Esophagus muscularis mucosa (tissue), 4 donors: ENCODE results near the gene NSMF. TPM values are rescaled to one million over a fixed set of nuclear protein-coding genes. Genes with fewer than 3 reads are reported as not detected.

ENCODE experiments used
- DNase-seq: peaks from one replicate; pipeline ENCODE4 v3.0.0-alpha.2; 2017; ENCODE audit errors: extremely low spot score
- H3K27ac ChIP-seq, 4 donors: fragments of 200-600 bp; sonication (generic); replicated peaks in 1 of 4; 1 replicate in 3 of 4; 2 replicates in 1 of 4; pipeline ENCODE4 v1.5.1; 2016 to 2019; ENCODE audit warnings: mild to moderate bottlenecking in 1 of 4
- H3K27me3 ChIP-seq, 4 donors: fragments of 200-600 bp; sonication (generic); one replicate each; pipeline versions ENCODE4 v1.5.1 to v1.6.0; 2016 to 2019
- H3K36me3 ChIP-seq, 4 donors: fragments of 200-600 bp; sonication (generic); one replicate each; pipeline ENCODE4 v1.5.1; 2016 to 2019
- H3K4me1 ChIP-seq, 4 donors: fragments of 200-600 bp; sonication (generic); one replicate each; pipeline ENCODE4 v1.5.1; 2016 to 2019
- H3K4me3 ChIP-seq, 4 donors: fragments of 200-600 bp; sonication (generic); 1 replicate in 2 of 4; 2 replicates in 2 of 4; pipeline ENCODE4 v1.5.1; 2016 to 2019; ENCODE audit warnings: mild to moderate bottlenecking in 4 of 4, moderate library complexity in 1 of 4
- H3K9me3 ChIP-seq, 4 donors: fragments of 200-600 bp; sonication (generic); 1 replicate in 3 of 4; 2 replicates in 1 of 4; pipeline ENCODE4 v1.5.1; 2016 to 2019
- EP300 ChIP-seq: sonication (generic); formaldehyde crosslinking; IDR thresholded peaks from one replicate; pipeline ENCODE4 v1.6.1; 2017; ENCODE audit warnings: antibody characterized with exemption
- POLR2A ChIP-seq: fragments of 450-650 bp; IDR thresholded peaks from one replicate; pipeline ENCODE4 v1.6.1; 2017; ENCODE audit warnings: antibody characterized with exemption, moderate library complexity, mild to moderate bottlenecking, low read depth
- POLR2AphosphoS5 ChIP-seq, 2 donors: sonication (generic); formaldehyde crosslinking; IDR thresholded peaks; one replicate each; pipeline ENCODE4 v1.6.1; 2017; ENCODE audit warnings: antibody characterized with exemption in 2 of 2
- WGBS: methylation state at CpG from one replicate; pipeline ENCODE4 v1.1.5; 2018; 5-methylcytosine and 5-hydroxymethylcytosine counted together
- intact Hi-C: fragments of 100-400 bp; cut with DNase I; formaldehyde crosslinking; loops from one replicate; pipeline ENCODE4 v1.15.1; 2023
- total RNA-seq, 4 donors: library from RNA; depleted of rRNA; stranded (reverse); fragments of >200 nt; gene quantifications; one replicate each; pipeline versions ENCODE4 v1.1.0 to v1.2.1, GENCODE V29; 2016
- TF ChIP-seq, protein P1 (sequence below), 3 experiments: fragments of 200-600 bp in 2 of 3; fragments of 450-650 bp in 1 of 3; sonication (generic) in 2 of 3; IDR thresholded peaks; one replicate each; pipeline ENCODE4 v1.5.1; 2017 to 2019; ENCODE audit warnings: antibody characterized with exemption in 3 of 3, mild to moderate bottlenecking in 2 of 3, moderate library complexity in 1 of 3

The NSMF gene
- total RNA-seq, 4 donors from 2014 or later, result 41.9 to 71.0 (median 58.9) TPM

DNA sequence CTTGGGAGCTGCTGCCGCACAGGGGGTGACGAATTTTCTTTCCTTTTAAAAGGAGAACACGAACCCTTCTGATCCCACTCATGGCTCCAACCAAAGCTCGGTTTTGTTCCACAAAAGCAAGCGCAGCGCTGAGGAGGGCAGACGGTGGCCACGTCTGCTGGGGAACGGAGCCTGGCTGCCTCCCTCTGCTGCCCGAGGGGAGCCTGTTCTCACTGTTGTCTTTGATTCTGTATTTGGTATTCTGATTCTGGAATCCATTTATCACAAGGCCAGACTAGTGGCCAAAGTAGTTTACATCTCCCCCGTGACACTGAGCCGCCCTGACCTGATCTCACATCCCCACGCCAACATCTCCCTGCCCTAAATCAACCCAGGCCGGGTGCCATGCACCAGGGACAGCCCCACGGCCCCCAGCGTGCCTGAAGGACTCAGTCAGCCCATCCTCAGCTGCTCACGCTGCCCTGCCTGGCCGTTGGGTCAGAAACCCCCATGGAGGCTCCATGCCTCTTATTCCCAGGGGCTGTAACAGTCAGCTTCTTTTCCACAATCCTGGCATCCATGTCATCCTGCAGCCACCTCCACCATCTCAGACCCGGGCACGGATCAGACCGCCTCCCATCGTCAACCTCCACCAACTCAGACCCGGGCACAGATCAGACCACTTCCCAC, 6.7 kb upstream of the NSMF start:
- intact Hi-C loops, result loop anchor here (10.0 kb wide), 1 partner anchor 59 kb away; no protein-coding TSS in a partner anchor
- WGBS, result 88% methylated on average over 21 of the region's 23 CpGs

GRCh38 chr9:137465000-137465719, 6.0 kb upstream of the NSMF start:
- intact Hi-C loops, result loop anchor here (10.0 kb wide), 1 partner anchor 60 kb away; no protein-coding TSS in a partner anchor
- Histone ChIP-seq H3K4me3 (no peak overlapping the region), H3K27ac (no peak overlapping the region), H3K27me3 (no peaks in the 10 kb centered on the region), H3K9me3 (no peaks in the 10 kb centered on the region), H3K36me3 (peaks cover 0 to 14% (median 4%) of the 10 kb centered on the region in 4 donors), H3K4me1 (peaks cover 6 to 15% (median 14%) of the 10 kb centered on the region in 4 donors)
- WGBS, result 89% methylated on average over 20 of the region's 23 CpGs
- no peak for TF ChIP-seq EP300
- TF ChIP-seq POLR2A, result no peak
- TF ChIP-seq, protein P1, sequence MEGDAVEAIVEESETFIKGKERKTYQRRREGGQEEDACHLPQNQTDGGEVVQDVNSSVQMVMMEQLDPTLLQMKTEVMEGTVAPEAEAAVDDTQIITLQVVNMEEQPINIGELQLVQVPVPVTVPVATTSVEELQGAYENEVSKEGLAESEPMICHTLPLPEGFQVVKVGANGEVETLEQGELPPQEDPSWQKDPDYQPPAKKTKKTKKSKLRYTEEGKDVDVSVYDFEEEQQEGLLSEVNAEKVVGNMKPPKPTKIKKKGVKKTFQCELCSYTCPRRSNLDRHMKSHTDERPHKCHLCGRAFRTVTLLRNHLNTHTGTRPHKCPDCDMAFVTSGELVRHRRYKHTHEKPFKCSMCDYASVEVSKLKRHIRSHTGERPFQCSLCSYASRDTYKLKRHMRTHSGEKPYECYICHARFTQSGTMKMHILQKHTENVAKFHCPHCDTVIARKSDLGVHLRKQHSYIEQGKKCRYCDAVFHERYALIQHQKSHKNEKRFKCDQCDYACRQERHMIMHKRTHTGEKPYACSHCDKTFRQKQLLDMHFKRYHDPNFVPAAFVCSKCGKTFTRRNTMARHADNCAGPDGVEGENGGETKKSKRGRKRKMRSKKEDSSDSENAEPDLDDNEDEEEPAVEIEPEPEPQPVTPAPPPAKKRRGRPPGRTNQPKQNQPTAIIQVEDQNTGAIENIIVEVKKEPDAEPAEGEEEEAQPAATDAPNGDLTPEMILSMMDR (IDR thresholded peaks at IDR 0.05), result no peak
- no peak for TF ChIP-seq POLR2AphosphoS5 (IDR thresholded peaks at IDR 0.05)
- DNase-seq, result no peak

More for the DNA sequence above, 6.7 kb upstream of the NSMF start:
- Histone ChIP-seq H3K9me3 (no peaks in the 10 kb centered on the region), H3K4me3 (no peak overlapping the region), H3K27ac (no peak overlapping the region), H3K27me3 (no peaks in the 10 kb centered on the region), H3K36me3 (peaks cover 0 to 14% (median 4%) of the 10 kb centered on the region in 4 donors), H3K4me1 (peaks cover 6 to 13% (median 11%) of the 10 kb centered on the region in 4 donors)
- DNase-seq, result no peak
- TF ChIP-seq POLR2A, result no peak
- no peak for TF ChIP-seq POLR2AphosphoS5 (IDR thresholded peaks at IDR 0.05)
- TF ChIP-seq, protein P1 (IDR thresholded peaks at IDR 0.05), result no peak
- no peak for TF ChIP-seq EP300

- intact Hi-C loops, result loop anchor here (10.0 kb wide), 1 partner anchor 60 kb away; no protein-coding TSS in a partner anchor
- H3K36me3 ChIP-seq, result peaks cover 0 to 14% (median 4%) of the 10 kb centered on the region in 4 donors
- no peak overlapping the region for H3K4me3 ChIP-seq
- no peak overlapping the region for H3K27ac ChIP-seq
- H3K4me1 ChIP-seq, result peaks cover 12 to 23% (median 21%) of the 10 kb centered on the region in 4 donors
- no peaks in the 10 kb centered on the region for H3K9me3 ChIP-seq
- no peak for DNase-seq
- WGBS, result 92% methylated on average over 23 of the region's 28 CpGs
- TF ChIP-seq, protein P1 (IDR thresholded peaks at IDR 0.05), result no peak
- TF ChIP-seq EP300 (no peak), POLR2AphosphoS5 (IDR thresholded peaks at IDR 0.05) (no peak), POLR2A (no peak)
- no peaks in the 10 kb centered on the region for H3K27me3 ChIP-seq
Observed at GRCh38 chr9:137464291-137464999, 5.3 kb upstream of the NSMF start.

- intact Hi-C loops, result loop anchor here (10.0 kb wide), 1 partner anchor 61 kb away; no protein-coding TSS in a partner anchor
- TF ChIP-seq EP300 (no peak), POLR2A (no peak), POLR2AphosphoS5 (IDR thresholded peaks at IDR 0.05) (no peak)
- TF ChIP-seq, protein P1 (IDR thresholded peaks at IDR 0.05), result no peak
- H3K4me1 ChIP-seq, result peaks cover 13 to 25% (median 22%) of the 10 kb centered on the region in 4 donors
- H3K36me3 ChIP-seq, result peaks cover 0 to 14% (median 4%) of the 10 kb centered on the region in 4 donors
- H3K4me3 ChIP-seq, result no peak overlapping the region
- 95% methylated on average over 7 of the region's 18 CpGs for WGBS
- no peaks in the 10 kb centered on the region for H3K27me3 ChIP-seq
- H3K9me3 ChIP-seq, result no peaks in the 10 kb centered on the region
- no peak overlapping the region for H3K27ac ChIP-seq
- no peak for DNase-seq
Observed at GRCh38 chr9:137463931-137464290, 4.8 kb upstream of the NSMF start.
